Measurements from ENCODE around the gene PLCB3. TPM values are rescaled to one million over a fixed set of nuclear protein-coding genes. Genes with fewer than 3 reads are reported as not detected.

Gene PLCB3
- total and polyA plus RNA-seq, 2 of the 13 experiments (the other 11 are each of a cell fraction or from before 2014, with no cell fraction given): 7.5 to 13.8 TPM

DNA sequence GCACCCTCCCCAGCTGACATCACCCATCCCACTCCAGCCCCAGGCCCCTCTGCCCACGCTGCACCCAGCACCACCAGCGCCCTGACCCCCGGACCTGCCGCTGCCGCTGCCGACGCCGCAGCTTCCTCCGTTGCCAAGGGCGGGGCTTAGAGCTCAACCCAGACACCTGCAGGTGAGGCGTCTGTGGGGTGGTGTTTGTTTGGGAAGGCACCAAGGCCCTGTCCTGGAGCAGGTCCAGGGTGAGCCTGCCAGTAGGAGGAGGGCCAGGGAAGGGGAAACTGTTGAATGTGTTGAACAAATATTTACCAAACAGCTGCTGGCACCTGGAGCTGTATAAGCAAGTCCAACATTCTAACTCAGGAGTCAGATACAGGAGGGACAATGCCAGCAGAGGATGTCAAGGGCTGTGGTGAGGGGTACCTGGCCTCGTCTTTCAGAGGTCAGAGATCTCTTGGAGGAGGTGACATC lies 13.8 kb upstream of the PLCB3 start (continued):
- TF ChIP-seq, protein P1, sequence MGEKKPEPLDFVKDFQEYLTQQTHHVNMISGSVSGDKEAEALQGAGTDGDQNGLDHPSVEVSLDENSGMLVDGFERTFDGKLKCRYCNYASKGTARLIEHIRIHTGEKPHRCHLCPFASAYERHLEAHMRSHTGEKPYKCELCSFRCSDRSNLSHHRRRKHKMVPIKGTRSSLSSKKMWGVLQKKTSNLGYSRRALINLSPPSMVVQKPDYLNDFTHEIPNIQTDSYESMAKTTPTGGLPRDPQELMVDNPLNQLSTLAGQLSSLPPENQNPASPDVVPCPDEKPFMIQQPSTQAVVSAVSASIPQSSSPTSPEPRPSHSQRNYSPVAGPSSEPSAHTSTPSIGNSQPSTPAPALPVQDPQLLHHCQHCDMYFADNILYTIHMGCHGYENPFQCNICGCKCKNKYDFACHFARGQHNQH (CRISPR knock-in tag; IDR thresholded peaks at IDR 0.05): peak; percentile 62; the same call in 1 of the 2 replicates
- TF ChIP-seq KDM6A (CRISPR knock-in tag; IDR thresholded peaks at IDR 0.05; ENCODE audit: low read depth): 0 out of 2 replicates have a peak, but pooled peaks have one; percentile 39
- no peak for TF ChIP-seq ARID2 (CRISPR knock-in tag; IDR thresholded peaks at IDR 0.05; ENCODE audit: borderline replicate concordance)
- no peak for TF ChIP-seq ZNF292 (CRISPR knock-in tag; IDR thresholded peaks at IDR 0.05; ENCODE audit: borderline replicate concordance, low read depth)
- peak; percentile 84 for TF ChIP-seq HDAC1 (CRISPR knock-in tag; IDR thresholded peaks at IDR 0.05)
- TF ChIP-seq, protein P2, sequence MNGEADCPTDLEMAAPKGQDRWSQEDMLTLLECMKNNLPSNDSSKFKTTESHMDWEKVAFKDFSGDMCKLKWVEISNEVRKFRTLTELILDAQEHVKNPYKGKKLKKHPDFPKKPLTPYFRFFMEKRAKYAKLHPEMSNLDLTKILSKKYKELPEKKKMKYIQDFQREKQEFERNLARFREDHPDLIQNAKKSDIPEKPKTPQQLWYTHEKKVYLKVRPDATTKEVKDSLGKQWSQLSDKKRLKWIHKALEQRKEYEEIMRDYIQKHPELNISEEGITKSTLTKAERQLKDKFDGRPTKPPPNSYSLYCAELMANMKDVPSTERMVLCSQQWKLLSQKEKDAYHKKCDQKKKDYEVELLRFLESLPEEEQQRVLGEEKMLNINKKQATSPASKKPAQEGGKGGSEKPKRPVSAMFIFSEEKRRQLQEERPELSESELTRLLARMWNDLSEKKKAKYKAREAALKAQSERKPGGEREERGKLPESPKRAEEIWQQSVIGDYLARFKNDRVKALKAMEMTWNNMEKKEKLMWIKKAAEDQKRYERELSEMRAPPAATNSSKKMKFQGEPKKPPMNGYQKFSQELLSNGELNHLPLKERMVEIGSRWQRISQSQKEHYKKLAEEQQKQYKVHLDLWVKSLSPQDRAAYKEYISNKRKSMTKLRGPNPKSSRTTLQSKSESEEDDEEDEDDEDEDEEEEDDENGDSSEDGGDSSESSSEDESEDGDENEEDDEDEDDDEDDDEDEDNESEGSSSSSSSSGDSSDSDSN (CRISPR knock-in tag; IDR thresholded peaks at IDR 0.05): peak; percentile 61; the same call in 1 of the 2 replicates
- TF ChIP-seq SP4 (CRISPR knock-in tag; IDR thresholded peaks at IDR 0.05): 0 out of 2 replicates have a peak, but pooled peaks have one; percentile 35
- TF ChIP-seq PPARG (CRISPR knock-in tag; conservative IDR thresholded peaks at IDR 0.05): 0 out of 2 replicates have a peak, but pooled peaks have one; percentile 36
- TF ChIP-seq, protein P3, sequence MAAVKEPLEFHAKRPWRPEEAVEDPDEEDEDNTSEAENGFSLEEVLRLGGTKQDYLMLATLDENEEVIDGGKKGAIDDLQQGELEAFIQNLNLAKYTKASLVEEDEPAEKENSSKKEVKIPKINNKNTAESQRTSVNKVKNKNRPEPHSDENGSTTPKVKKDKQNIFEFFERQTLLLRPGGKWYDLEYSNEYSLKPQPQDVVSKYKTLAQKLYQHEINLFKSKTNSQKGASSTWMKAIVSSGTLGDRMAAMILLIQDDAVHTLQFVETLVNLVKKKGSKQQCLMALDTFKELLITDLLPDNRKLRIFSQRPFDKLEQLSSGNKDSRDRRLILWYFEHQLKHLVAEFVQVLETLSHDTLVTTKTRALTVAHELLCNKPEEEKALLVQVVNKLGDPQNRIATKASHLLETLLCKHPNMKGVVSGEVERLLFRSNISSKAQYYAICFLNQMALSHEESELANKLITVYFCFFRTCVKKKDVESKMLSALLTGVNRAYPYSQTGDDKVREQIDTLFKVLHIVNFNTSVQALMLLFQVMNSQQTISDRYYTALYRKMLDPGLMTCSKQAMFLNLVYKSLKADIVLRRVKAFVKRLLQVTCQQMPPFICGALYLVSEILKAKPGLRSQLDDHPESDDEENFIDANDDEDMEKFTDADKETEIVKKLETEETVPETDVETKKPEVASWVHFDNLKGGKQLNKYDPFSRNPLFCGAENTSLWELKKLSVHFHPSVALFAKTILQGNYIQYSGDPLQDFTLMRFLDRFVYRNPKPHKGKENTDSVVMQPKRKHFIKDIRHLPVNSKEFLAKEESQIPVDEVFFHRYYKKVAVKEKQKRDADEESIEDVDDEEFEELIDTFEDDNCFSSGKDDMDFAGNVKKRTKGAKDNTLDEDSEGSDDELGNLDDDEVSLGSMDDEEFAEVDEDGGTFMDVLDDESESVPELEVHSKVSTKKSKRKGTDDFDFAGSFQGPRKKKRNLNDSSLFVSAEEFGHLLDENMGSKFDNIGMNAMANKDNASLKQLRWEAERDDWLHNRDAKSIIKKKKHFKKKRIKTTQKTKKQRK (IDR thresholded peaks at IDR 0.05; ENCODE audit: low read length): no peak
- no peak for TF ChIP-seq ZNF747 (CRISPR knock-in tag; IDR thresholded peaks at IDR 0.05; ENCODE audit: borderline replicate concordance)
- TF ChIP-seq, protein P4, sequence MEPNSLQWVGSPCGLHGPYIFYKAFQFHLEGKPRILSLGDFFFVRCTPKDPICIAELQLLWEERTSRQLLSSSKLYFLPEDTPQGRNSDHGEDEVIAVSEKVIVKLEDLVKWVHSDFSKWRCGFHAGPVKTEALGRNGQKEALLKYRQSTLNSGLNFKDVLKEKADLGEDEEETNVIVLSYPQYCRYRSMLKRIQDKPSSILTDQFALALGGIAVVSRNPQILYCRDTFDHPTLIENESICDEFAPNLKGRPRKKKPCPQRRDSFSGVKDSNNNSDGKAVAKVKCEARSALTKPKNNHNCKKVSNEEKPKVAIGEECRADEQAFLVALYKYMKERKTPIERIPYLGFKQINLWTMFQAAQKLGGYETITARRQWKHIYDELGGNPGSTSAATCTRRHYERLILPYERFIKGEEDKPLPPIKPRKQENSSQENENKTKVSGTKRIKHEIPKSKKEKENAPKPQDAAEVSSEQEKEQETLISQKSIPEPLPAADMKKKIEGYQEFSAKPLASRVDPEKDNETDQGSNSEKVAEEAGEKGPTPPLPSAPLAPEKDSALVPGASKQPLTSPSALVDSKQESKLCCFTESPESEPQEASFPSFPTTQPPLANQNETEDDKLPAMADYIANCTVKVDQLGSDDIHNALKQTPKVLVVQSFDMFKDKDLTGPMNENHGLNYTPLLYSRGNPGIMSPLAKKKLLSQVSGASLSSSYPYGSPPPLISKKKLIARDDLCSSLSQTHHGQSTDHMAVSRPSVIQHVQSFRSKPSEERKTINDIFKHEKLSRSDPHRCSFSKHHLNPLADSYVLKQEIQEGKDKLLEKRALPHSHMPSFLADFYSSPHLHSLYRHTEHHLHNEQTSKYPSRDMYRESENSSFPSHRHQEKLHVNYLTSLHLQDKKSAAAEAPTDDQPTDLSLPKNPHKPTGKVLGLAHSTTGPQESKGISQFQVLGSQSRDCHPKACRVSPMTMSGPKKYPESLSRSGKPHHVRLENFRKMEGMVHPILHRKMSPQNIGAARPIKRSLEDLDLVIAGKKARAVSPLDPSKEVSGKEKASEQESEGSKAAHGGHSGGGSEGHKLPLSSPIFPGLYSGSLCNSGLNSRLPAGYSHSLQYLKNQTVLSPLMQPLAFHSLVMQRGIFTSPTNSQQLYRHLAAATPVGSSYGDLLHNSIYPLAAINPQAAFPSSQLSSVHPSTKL (CRISPR knock-in tag; IDR thresholded peaks at IDR 0.05): peak; percentile 81
- no peak for TF ChIP-seq ZNF337 (CRISPR knock-in tag; IDR thresholded peaks at IDR 0.05; ENCODE audit: borderline replicate concordance, low read depth)
- peak; percentile 79 for TF ChIP-seq ZC3H13 (CRISPR knock-in tag; IDR thresholded peaks at IDR 0.05)
- TF ChIP-seq, protein P5, sequence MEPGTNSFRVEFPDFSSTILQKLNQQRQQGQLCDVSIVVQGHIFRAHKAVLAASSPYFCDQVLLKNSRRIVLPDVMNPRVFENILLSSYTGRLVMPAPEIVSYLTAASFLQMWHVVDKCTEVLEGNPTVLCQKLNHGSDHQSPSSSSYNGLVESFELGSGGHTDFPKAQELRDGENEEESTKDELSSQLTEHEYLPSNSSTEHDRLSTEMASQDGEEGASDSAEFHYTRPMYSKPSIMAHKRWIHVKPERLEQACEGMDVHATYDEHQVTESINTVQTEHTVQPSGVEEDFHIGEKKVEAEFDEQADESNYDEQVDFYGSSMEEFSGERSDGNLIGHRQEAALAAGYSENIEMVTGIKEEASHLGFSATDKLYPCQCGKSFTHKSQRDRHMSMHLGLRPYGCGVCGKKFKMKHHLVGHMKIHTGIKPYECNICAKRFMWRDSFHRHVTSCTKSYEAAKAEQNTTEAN (CRISPR knock-in tag; conservative IDR thresholded peaks at IDR 0.05): 0 out of 2 replicates have a peak, but pooled peaks have one; percentile 23
- TF ChIP-seq ZNF143 (CRISPR knock-in tag; IDR thresholded peaks at IDR 0.05): no peak
- peak; percentile 89 for TF ChIP-seq FOXA3 (CRISPR knock-in tag; IDR thresholded peaks at IDR 0.05)
- TF ChIP-seq ZNF234 (CRISPR knock-in tag; conservative IDR thresholded peaks at IDR 0.05): no peak
- peak; percentile 67; the same call in 1 of the 2 replicates for TF ChIP-seq SOX5 (CRISPR knock-in tag; IDR thresholded peaks at IDR 0.05; ENCODE audit: borderline replicate concordance)
